GM13977 (cell line): ENCODE measurements around the gene BAZ2A.

ENCODE experiments used
- DNase-seq: peaks from one replicate; pipeline ENCODE4 v3.0.0; 2012; ENCODE audit warnings: low spot score
- CTCF ChIP-seq: IDR thresholded peaks from 2 replicates; pipeline ENCODE4 v1.5.1; 2012; ENCODE audit warnings: mild to moderate bottlenecking, control low read depth; ENCODE audit not compliant: insufficient read depth; ENCODE audit errors: extremely low read depth, missing control alignments
- in situ Hi-C: fragments of 300-500 bp; cut with MboI; formaldehyde crosslinking; loops from one replicate; pipeline ENCODE4 v1.12.0; 2022; ENCODE audit warnings: low sequenced_read_pairs, low pct_unique_long_range_greater_than_20kb, mixed read lengths, inconsistent platforms; ENCODE audit not compliant: unreplicated experiment

Gene BAZ2A

DNA sequence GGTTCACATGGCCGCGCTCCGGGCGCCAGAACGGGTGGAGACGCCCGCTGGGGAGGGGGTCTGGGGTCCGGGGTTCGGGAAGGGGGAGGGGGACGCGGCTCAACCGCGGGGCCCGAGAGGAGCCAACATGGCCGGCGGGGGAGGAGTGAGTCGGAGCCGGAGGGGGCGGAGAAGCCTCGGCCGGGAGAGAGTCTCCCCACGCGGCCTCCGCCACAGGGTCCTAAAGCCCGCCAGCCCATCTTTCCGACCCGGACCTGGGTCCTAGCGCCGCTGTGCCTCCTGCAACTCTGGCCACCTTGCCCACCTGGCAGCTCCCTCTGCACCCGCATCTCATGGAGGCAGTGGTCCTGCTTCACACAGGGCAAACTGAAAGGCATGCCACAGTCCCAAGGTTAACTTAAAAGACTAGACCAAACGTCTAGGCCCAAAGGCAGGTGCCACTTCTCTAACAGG, at the start of gene BAZ2A:
BAZ2A (minus strand) TSS at position 147 of the 453 bp plus-strand sequence. CDS start 12,796 bp downstream, outside the sequence.
- in situ Hi-C loops, result no loop called here
- TF ChIP-seq CTCF, result no peak
- DNase-seq, result peak; percentile 93

GRCh38 chr12:56678852-56679251, 48.7 kb upstream of the BAZ2A start:
- in situ Hi-C loops, result no loop called here
- DNase-seq, result no peak
- TF ChIP-seq CTCF, result no peak

DNA sequence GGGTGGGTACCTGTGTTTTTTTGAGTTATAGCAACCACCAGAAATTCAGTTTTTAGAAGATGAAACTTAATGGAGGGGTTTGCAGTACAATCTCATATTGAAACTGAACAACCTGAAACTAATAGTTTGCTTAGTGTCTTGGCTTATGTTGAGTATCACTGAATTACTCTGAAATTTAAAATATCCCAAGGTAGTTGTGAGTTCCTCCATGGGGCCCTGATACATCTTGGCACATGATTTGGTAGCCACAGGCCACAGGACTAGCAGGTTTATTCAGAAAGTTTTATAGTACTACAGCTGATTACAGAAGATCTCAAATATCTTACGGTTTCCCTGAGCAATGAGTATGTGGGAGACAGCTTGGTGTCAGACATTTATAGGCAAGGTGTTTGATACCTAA, 47.6 kb upstream of the BAZ2A start:
- in situ Hi-C loops, result no loop called here
- DNase-seq, result peak; percentile 50
- no peak for TF ChIP-seq CTCF

- no peak for DNase-seq
- no peak for TF ChIP-seq CTCF
- in situ Hi-C loops, result no loop called here
These were observed 46.9 kb upstream of the BAZ2A start for GRCh38 chr12:56676851-56677580.

- in situ Hi-C loops, result no loop called here
- TF ChIP-seq CTCF, result no peak
These were observed 41.5 kb upstream of the BAZ2A start for GRCh38 chr12:56671608-56672007.

DNA sequence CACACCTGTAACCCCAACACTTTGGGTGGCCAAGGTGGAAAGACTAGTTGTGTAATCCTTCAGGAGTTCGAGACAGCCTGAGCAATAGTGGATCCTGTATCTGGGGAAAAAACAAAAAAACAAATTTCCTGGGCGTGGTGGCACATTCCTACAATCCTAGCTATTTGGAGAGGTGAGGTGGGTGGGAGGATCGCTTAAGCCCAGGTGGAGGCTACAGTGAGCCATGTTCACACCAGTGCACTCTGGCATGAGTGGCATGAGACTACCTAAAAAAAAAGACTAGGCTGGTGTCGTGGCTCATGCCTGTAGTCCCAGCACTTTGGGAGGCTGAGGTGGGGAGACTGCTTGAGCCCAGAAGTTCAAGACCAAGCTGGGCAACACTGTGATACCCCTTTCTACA, 40.7 kb upstream of the BAZ2A start:
- TF ChIP-seq CTCF, result no peak
- no peak for DNase-seq
- in situ Hi-C loops, result no loop called here

More at GRCh38 chr12:56671608-56672007, 41.5 kb upstream of the BAZ2A start:
- DNase-seq, result no peak
